Peyer's patch (tissue), 4 donors: ENCODE measurements around the gene TRIM24. TPM values are rescaled to one million over a fixed set of nuclear protein-coding genes. Genes with fewer than 3 reads are reported as not detected.

ENCODE experiments used
- DNase-seq, 3 donors: peaks; one replicate each; pipeline ENCODE4 v3.0.0-alpha.2; 2017 to 2019
- H3K27ac ChIP-seq, 4 donors: fragments of 200-600 bp; sonication (generic); one replicate each; pipeline ENCODE4 v1.5.1; 2016 to 2019
- H3K27me3 ChIP-seq, 2 donors: fragments of 200-600 bp; sonication (generic); one replicate each; pipeline ENCODE4 v1.5.1; 2019
- H3K36me3 ChIP-seq, 3 donors: fragments of 200-600 bp; sonication (generic); one replicate each; pipeline ENCODE4 v1.5.1; 2016 to 2019
- H3K4me1 ChIP-seq, 4 donors: fragments of 200-600 bp; sonication (generic); one replicate each; pipeline ENCODE4 v1.5.1; 2016 to 2019
- H3K4me3 ChIP-seq, 4 donors: fragments of 200-600 bp; sonication (generic); 1 replicate in 3 of 4; 2 replicates in 1 of 4; pipeline ENCODE4 v1.5.1; 2016 to 2019; ENCODE audit warnings: mild to moderate bottlenecking in 1 of 4
- H3K9me3 ChIP-seq, 4 donors: fragments of 200-600 bp; sonication (generic); one replicate each; pipeline ENCODE4 v1.5.1; 2016 to 2019; ENCODE audit warnings: mild to moderate bottlenecking in 1 of 4
- CTCF ChIP-seq, 6 experiments: fragments of 450-650 bp in 4 of 6; fragments of 200-600 bp in 2 of 6; sonication (generic) in 1 of 6; IDR thresholded peaks; one replicate each; pipeline ENCODE4 v1.5.1; 2017 to 2019; ENCODE audit warnings: antibody characterized with exemption in 6 of 6, mild to moderate bottlenecking in 3 of 6, moderate library complexity in 1 of 6
- POLR2A ChIP-seq, 2 donors: fragments of 450-650 bp; IDR thresholded peaks; one replicate each; pipeline ENCODE4 v1.5.1; 2017; ENCODE audit warnings: antibody characterized with exemption in 2 of 2, mild to moderate bottlenecking in 2 of 2, moderate library complexity in 2 of 2
- total RNA-seq, 4 donors: library from RNA; depleted of rRNA; stranded (reverse); fragments of >200 nt; gene quantifications; one replicate each; pipeline ENCODE4 v1.1.0, GENCODE V29; 2016

TRIM24 gene
- total RNA-seq, 4 donors from 2014 or later: 15.7 to 18.7 (median 16.6) TPM

GRCh38 chr7:138436388-138436787 lies 23.7 kb upstream of the TRIM24 start:
- no peak for TF ChIP-seq CTCF (IDR thresholded peaks at IDR 0.05)
- TF ChIP-seq POLR2A (IDR thresholded peaks at IDR 0.05): no peak

GRCh38 chr7:138440460-138440859 lies 19.6 kb upstream of the TRIM24 start:
- Histone ChIP-seq H3K27ac (no peak overlapping the region), H3K4me3 (no peak overlapping the region), H3K9me3 (no peaks in the 10 kb centered on the region), H3K27me3 (no peaks in the 10 kb centered on the region), H3K4me1 (no peaks in the 10 kb centered on the region), H3K36me3 (no peaks in the 10 kb centered on the region)
- no peak for TF ChIP-seq POLR2A (IDR thresholded peaks at IDR 0.05)
- no peak for TF ChIP-seq CTCF (IDR thresholded peaks at IDR 0.05)
- no peak for DNase-seq

More at GRCh38 chr7:138436388-138436787, 23.7 kb upstream of the TRIM24 start:
- DNase-seq: no peak
- no peaks in the 10 kb centered on the region for H3K27me3 ChIP-seq
- H3K4me3 ChIP-seq: no peak overlapping the region
- H3K36me3 ChIP-seq: no peaks in the 10 kb centered on the region
- no peak overlapping the region for H3K27ac ChIP-seq
- H3K9me3 ChIP-seq: no peaks in the 10 kb centered on the region
- H3K4me1 ChIP-seq: no peaks in the 10 kb centered on the region

GRCh38 chr7:138442822-138443221 lies 17.2 kb upstream of the TRIM24 start:
- no peak for DNase-seq
- Histone ChIP-seq H3K4me3 (no peak overlapping the region), H3K27ac (no peak overlapping the region), H3K36me3 (no peaks in the 10 kb centered on the region), H3K9me3 (no peaks in the 10 kb centered on the region), H3K27me3 (no peaks in the 10 kb centered on the region), H3K4me1 (no peaks in the 10 kb centered on the region)
- no peak for TF ChIP-seq CTCF (IDR thresholded peaks at IDR 0.05)
- TF ChIP-seq POLR2A (IDR thresholded peaks at IDR 0.05): no peak

- Histone ChIP-seq H3K4me3 (no peak overlapping the region), H3K9me3 (no peaks in the 10 kb centered on the region), H3K4me1 (no peaks in the 10 kb centered on the region), H3K27ac (no peak overlapping the region), H3K36me3 (no peaks in the 10 kb centered on the region), H3K27me3 (no peaks in the 10 kb centered on the region)
- TF ChIP-seq POLR2A (IDR thresholded peaks at IDR 0.05) (no peak), CTCF (IDR thresholded peaks at IDR 0.05) (peak in 1 of 6 experiments; percentile 27)
- DNase-seq: peak in 1 of 3 donors; percentile 21
These were observed 10.5 kb upstream of the TRIM24 start for GRCh38 chr7:138449580-138449979.

GRCh38 chr7:138455609-138456008 lies 4.5 kb upstream of the TRIM24 start:
- Histone ChIP-seq H3K27me3 (no peaks in the 10 kb centered on the region), H3K4me1 (no peaks in the 10 kb centered on the region), H3K9me3 (no peaks in the 10 kb centered on the region), H3K4me3 (no peak overlapping the region), H3K36me3 (no peaks in the 10 kb centered on the region), H3K27ac (no peak overlapping the region)
- DNase-seq: no peak
- no peak for TF ChIP-seq CTCF (IDR thresholded peaks at IDR 0.05)
- no peak for TF ChIP-seq POLR2A (IDR thresholded peaks at IDR 0.05)

GRCh38 chr7:138456220-138456619 lies 3.8 kb upstream of the TRIM24 start:
- DNase-seq: no peak
- Histone ChIP-seq H3K4me3 (no peak overlapping the region), H3K9me3 (no peaks in the 10 kb centered on the region), H3K27me3 (no peaks in the 10 kb centered on the region), H3K4me1 (no peaks in the 10 kb centered on the region), H3K36me3 (no peaks in the 10 kb centered on the region), H3K27ac (no peak overlapping the region)
- no peak for TF ChIP-seq CTCF (IDR thresholded peaks at IDR 0.05)
- no peak for TF ChIP-seq POLR2A (IDR thresholded peaks at IDR 0.05)
